Gastroesophageal sphincter (tissue), 3 donors: Measurements from ENCODE around the gene DLG4.

ENCODE experiments used
- CTCF ChIP-seq, 4 experiments: fragments of 200-600 bp in 2 of 4; fragments of 450-650 bp in 2 of 4; sonication (generic) in 1 of 4; IDR thresholded peaks; one replicate each; pipeline ENCODE4 v1.5.1; 2017 to 2019; ENCODE audit warnings: antibody characterized with exemption in 4 of 4, mild to moderate bottlenecking in 2 of 4, moderate library complexity in 2 of 4
- EP300 ChIP-seq: sonication (generic); formaldehyde crosslinking; IDR thresholded peaks from one replicate; pipeline ENCODE4 v1.6.1; 2017; ENCODE audit warnings: antibody characterized with exemption, mild to moderate bottlenecking
- POLR2A ChIP-seq, 2 donors: fragments of 450-650 bp; IDR thresholded peaks; one replicate each; pipeline ENCODE4 v1.6.1; 2017; ENCODE audit warnings: antibody characterized with exemption in 2 of 2, mild to moderate bottlenecking in 2 of 2, moderate library complexity in 1 of 2
- POLR2AphosphoS5 ChIP-seq: sonication (generic); formaldehyde crosslinking; IDR thresholded peaks from one replicate; pipeline ENCODE4 v1.6.1; 2017; ENCODE audit warnings: antibody characterized with exemption

- TF ChIP-seq POLR2A (IDR thresholded peaks at IDR 0.05) = no peak
- no peak for TF ChIP-seq CTCF (IDR thresholded peaks at IDR 0.05)
- no peak for TF ChIP-seq EP300
- TF ChIP-seq POLR2AphosphoS5 = no peak
Measured at GRCh38 chr17:7179317-7180254, 40.0 kb downstream of the DLG4 start, which contains the start of gene ASGR1.
